ENCODE data around the gene DDX31.

DDX31 gene

DNA sequence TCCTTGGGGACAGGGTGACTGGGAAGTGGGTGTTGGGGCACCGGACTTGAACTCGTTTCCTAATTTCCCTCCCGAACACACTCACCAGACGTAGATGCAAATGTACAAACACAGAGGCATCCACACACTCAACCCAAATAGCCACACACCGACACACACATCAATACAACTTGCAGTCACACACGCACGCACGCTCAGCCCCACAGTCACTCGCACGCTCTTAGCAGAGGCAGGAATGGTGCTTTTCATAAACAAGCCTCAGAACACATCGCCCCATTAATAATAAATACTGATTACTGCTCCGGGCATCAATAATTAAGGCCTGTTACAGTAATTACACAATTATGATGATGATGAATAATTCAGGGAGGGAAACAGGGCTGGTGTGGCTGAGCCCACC lies 81.7 kb downstream of the DDX31 start:
- TF ChIP-seq, protein P1, sequence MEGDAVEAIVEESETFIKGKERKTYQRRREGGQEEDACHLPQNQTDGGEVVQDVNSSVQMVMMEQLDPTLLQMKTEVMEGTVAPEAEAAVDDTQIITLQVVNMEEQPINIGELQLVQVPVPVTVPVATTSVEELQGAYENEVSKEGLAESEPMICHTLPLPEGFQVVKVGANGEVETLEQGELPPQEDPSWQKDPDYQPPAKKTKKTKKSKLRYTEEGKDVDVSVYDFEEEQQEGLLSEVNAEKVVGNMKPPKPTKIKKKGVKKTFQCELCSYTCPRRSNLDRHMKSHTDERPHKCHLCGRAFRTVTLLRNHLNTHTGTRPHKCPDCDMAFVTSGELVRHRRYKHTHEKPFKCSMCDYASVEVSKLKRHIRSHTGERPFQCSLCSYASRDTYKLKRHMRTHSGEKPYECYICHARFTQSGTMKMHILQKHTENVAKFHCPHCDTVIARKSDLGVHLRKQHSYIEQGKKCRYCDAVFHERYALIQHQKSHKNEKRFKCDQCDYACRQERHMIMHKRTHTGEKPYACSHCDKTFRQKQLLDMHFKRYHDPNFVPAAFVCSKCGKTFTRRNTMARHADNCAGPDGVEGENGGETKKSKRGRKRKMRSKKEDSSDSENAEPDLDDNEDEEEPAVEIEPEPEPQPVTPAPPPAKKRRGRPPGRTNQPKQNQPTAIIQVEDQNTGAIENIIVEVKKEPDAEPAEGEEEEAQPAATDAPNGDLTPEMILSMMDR (IDR thresholded peaks at IDR 0.05; ENCODE audit: insufficient read depth, missing control alignments), result no peak
- FAIRE-seq, result no peak

DNA sequence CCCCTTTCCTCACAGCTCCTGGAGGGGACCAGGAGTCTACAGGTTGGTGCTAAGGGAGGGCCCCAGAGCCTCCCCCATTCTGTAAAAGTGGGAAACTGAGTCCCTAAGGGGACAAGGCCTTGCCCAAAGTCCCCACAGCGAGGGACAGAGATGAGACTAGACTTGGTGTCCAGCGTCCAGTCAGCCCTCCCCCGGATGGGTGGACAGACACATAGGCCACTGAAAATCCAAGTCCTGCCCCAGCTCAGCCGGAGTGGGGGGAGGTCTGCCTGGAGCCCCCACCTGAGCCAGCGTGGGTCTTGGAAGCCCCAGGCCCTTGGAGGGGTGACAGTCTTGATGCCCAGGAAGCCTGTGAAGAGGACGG lies 82.2 kb downstream of the DDX31 start:
- FAIRE-seq, result no peak
- DNase-seq (ENCODE audit: insufficient read length, low spot score), result no peak
- TF ChIP-seq, protein P1 (IDR thresholded peaks at IDR 0.05; ENCODE audit: insufficient read depth, missing control alignments), result no peak

More for the DNA sequence above, 81.7 kb downstream of the DDX31 start:
- DNase-seq (ENCODE audit: insufficient read length, low spot score), result no peak

DNA sequence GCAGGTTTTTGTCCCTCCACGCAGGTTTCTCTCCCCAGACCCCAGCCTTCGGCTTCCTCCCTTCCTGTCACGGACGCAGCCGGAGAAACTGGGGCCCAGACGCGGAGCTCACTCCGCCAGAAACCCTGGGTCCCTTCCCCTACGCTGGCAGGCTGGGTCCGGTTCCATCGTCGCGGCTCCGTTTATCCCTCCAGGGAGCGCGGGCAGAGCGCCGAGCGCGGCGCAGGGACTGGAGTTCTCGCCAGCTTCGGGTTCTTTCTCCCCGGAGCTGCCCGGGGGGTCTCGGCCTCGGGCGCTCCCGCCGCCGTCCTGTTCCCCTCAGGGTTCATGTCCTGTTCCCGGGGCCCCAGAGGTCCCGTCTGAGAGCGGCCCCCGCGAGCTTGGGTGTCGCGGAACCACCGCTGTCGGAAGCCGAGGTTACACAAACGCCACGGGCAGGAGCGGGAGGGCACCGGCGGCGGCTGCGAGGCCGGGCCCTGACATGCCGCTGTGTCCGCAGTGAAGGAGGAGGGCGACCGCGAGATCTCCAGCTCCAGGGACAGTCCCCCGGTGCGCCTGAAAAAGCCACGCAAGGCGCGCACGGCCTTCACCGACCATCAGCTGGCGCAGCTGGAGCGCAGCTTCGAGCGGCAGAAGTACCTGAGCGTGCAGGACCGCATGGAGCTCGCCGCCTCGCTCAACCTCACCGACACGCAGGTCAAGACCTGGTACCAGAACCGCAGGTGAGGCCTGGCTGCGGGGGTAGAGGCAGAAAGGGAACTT lies 82.8 kb downstream of the DDX31 start:
- FAIRE-seq (no peak), DNase-seq (ENCODE audit: insufficient read length, low spot score) (no peak)
- TF ChIP-seq, protein P1 (IDR thresholded peaks at IDR 0.05; ENCODE audit: insufficient read depth, missing control alignments), result no peak

DNA sequence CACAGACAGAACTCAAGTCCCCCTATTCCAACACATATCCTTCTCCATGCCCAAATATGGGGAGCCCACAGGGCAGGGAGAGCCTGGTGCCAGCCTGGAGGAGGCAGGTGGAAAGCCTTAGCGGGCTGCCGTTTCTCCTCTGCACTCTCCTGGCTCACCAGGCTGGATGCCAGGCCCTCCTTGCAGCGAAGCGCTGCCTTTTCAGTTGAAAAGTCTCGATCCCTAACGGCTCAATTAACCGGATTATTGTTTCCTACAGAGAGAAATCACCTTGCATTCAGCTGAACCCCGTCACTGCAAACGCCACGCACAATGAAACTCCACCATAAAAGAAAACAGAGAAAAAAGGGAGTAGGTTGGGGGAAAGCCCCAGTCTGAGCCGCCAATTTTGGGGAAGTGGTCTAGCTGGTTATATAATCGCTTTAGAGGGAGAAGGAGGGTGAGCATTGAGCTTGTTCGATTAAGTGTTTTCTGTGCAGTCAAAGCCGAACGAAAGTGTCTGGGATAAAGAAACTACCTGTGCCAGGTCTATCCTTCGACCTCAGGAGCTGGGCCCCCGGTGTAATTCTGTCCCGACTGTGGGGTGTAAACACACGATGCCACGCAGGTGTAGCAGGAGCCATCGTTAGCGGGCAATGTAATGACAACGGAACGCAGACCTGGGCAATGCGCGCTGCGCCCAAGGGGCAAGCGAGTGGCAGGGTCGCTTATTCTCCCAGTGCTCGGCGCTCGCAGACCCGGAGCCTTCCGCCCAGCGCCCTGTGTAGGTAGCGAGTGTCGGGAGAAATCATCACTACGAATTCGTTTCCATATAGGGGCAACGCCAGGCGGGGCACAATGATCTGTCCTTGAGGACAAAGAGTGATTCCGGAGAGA lies 83.6 kb downstream of the DDX31 start:
- FAIRE-seq (no peak), DNase-seq (ENCODE audit: insufficient read length, low spot score) (no peak)
- TF ChIP-seq, protein P1 (IDR thresholded peaks at IDR 0.05; ENCODE audit: insufficient read depth, missing control alignments), result no peak

DNA sequence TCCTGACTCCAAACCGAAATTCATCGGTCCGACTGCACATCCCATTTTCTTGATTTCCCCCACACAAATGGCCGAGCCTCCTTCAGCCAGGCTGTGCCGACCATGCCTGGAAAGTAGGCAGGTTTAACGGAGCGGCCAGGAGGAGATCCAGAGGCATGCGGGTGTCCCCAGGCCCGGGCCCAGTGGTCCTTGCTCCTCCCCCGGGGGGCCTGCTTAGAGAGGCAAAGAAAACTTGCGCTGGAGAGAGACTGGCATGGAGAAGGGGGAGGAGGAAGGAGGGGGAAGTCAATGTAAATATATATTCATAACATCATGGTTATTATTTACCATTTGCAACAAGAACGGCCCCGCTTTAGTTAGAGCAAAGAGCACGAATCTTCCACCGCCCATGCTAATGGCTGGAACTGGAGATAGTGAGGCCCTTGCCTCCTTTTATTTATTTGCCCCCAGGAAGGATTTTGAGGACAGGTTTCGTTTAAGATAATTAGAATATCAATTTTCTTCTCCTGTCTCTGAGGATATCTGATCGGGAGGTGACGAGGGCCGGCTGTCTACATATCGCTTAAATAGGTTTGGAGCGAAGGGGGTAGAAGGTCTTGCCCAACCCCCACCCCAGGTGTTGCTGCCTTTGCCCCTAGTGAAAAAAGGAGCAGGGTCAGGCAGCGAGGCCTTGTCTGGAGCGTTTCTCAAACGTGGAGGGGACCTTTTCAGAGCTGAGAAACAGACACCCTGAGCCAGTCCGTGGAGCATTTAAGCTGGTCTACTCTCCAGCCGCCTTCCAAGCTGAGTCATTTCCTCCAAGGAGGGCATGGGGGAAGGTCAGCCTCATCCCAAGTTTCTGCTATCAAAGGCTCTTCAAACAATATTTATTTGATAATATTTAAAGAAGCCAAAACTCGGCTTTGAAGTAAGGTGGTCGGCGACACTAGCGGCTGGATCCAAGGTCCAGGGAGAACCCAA lies 84.9 kb downstream of the DDX31 start:
- FAIRE-seq, result no peak

DNA sequence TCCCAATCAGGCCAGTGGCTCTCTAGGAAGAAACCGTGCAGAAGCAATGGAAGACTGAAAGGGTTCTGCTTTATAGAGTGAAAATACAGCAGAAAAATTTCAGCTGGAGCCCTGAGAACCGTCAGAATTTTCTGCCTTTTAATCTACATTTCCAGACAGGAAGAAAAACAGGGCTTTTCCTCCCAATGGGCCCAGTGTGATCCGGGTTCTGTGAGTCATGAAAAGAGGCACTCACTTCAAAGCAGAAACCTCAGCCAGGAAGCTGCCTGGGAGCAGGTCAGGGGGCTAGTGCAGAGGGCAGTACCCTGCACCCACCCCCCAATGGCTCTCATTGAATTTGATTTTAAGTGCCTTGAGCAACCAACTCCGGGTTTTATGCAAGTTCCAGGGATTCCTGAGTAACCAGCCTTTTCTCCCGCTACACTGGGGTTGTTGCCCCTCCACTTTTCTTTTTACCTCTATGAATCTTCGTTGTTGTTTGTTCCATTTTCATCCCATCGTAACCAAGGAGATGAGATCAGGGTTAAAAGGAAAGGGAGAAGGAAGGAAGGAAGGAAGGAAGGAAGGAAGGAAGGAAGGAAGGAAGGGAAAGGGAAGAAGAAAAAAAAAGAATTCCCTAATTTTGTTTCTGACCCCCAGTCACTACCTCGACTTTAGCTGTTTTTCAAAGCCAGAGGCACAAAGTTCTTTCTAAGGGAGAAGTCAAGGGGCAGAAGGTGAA lies 86.0 kb downstream of the DDX31 start:
- TF ChIP-seq, protein P1 (IDR thresholded peaks at IDR 0.05; ENCODE audit: insufficient read depth, missing control alignments), result no peak
- DNase-seq (ENCODE audit: insufficient read length, low spot score), result no peak
- FAIRE-seq, result no peak

More for the DNA sequence above, 84.9 kb downstream of the DDX31 start:
- TF ChIP-seq, protein P1 (IDR thresholded peaks at IDR 0.05; ENCODE audit: insufficient read depth, missing control alignments), result no peak
- no peak for DNase-seq (ENCODE audit: insufficient read length, low spot score)

Data from D721Med (cell line).